OCI-LY3 (cell line): ENCODE results near the gene OTOS.

Source experiments
- CTCF ChIP-seq: fragments of 200-600, 300-600 bp; sonication (generic); IDR thresholded peaks from 2 replicates; pipeline ENCODE4 v1.5.1; 2014; ENCODE audit warnings: antibody characterized with exemption, low read length, low read depth
- EZH2phosphoT487 ChIP-seq: fragments of 200-600 bp; shearing (Covaris generic); IDR thresholded peaks from 2 replicates; pipeline ENCODE4 v1.6.1; 2018; ENCODE audit warnings: antibody characterized with exemption, mixed run types, low read depth

DNA sequence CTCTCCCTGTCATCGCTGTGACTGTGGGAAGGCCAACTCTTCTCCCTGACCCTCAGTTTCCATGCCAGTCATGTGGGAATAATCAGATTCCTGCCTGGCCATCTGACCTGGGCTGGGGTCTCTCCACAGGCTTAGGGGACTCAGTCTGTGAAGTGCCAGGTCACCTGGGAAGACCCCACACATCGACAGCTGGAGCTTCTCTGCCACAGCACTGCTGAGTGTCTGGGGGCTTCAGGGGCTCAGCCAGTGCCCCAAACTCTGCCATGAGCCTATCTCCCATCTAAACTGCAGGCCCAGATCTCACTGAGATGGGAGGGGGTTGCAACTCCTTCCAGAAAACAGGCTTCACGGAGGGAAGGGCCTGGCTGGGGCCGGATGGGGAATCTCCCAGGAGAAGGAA, 42.0 kb upstream of the OTOS start:
- TF ChIP-seq CTCF (no peak), EZH2phosphoT487 (no peak)
